Lower lobe of right lung (tissue), 2 donors: ENCODE measurements around the gene TBCEL. TPM values are rescaled to one million over a fixed set of nuclear protein-coding genes. Genes with fewer than 3 reads are reported as not detected.

Source experiments
- ATAC-seq, 2 donors: fragments of 200-7000 bp; cut with Tn5 transposase; one replicate each; pipeline ENCODE4 v1.9.1; 2020 to 2022; ENCODE audit warnings: mild to moderate bottlenecking in 2 of 2, moderate library complexity in 2 of 2
- DNase-seq: peaks from one replicate; pipeline ENCODE4 v3.0.0-alpha.2; 2020
- H3K27ac ChIP-seq: fragments of 200-600 bp; one replicate; pipeline ENCODE4 v1.8.0; 2022
- H3K27me3 ChIP-seq: fragments of 200-600 bp; one replicate; pipeline ENCODE4 v1.8.0; 2022; ENCODE audit warnings: low read depth
- H3K36me3 ChIP-seq: fragments of 200-600 bp; one replicate; pipeline ENCODE4 v1.8.0; 2022; ENCODE audit warnings: mild to moderate bottlenecking
- H3K4me1 ChIP-seq: fragments of 200-600 bp; one replicate; pipeline ENCODE4 v1.8.0; 2022
- H3K4me3 ChIP-seq: fragments of 200-600 bp; one replicate; pipeline ENCODE4 v1.8.0; 2022; ENCODE audit warnings: mild to moderate bottlenecking
- H3K9me3 ChIP-seq: fragments of 200-600 bp; one replicate; pipeline ENCODE4 v1.8.0; 2022
- intact Hi-C: fragments of 100-400 bp; cut with DNase I; formaldehyde crosslinking; loops from one replicate; pipeline ENCODE4 v1.11.0; 2022
- total RNA-seq: library from RNA; stranded (reverse); fragmentation: NEBNext Ultra II Directional; extraction: Animal tissue kit (Norgen Biotek cat#: 25700); gene quantifications from one replicate; pipeline ENCODE4 v1.2.1, GENCODE V29; 2021
- TF ChIP-seq, protein P1 (sequence below): fragments of 200-600 bp; IDR thresholded peaks from one replicate; pipeline ENCODE4 v1.8.0; 2022; ENCODE audit warnings: antibody characterized with exemption, mild to moderate bottlenecking
- donor health status: DM: no; HTN: yes; CAD: no; lungs with severe emphysema.

Gene TBCEL
- total RNA-seq, 1 donor from 2014 or later, result 38.7 TPM

DNA sequence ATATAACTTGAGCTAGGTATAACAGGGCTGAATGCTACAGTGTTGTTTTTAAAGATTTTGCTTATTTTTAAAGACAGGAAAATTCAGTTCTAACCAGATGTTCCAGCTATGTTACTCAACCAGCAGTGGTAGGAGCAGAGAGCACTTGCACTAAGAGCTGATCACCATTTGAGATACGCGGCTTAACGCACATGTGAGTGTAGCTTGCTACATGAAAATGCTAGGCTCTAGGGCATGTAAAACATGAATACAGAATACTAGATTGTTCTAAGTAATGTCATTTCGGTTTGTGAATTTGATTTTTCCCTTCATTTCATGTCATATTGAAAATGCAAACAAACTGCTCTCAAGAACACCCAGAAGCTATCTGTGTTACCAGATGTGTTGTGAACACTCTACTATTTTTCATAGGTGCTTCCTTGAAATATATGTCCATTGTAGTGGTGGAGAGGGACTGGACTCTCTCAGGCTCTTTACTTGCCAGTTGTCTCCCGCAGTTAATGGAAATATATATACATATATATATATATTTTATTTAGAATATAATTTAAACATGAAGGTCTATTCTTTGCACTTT, 66.3 kb downstream of the TBCEL start:
- DNase-seq (no peak), ATAC-seq (no peak)
- intact Hi-C loops, result no loop called here

DNA sequence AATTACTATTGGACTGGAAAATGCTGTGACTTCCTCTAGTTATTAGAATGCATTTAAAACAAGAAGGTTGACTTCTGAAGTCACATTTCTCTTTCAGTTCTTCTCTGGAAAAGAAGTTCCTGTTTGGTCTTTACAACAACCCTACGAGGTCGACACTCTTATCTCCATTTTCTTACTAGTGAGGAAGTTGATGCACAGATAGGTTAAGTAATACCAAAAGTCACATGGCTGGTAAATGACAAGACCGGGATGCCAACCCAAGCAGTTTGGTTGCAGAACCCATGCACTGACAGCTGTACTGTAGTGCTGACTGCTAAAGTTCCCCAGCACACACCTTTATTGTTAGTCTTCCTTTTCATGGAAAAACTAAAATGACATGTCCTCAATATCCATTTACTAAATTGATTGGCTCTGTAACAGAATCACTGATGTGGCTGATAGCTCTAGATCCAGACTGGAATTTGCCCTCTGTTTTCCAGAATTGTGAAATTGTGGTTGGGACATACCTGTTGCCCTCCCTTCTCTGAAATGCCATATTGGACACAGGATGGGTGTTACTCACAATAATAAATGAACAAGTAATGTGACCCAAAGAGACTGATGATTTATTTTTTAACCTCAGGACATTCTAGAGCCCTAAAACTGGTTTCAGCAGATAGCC, 67.7 kb downstream of the TBCEL start:
- Histone ChIP-seq H3K9me3 (no peaks in the 10 kb centered on the region), H3K4me1 (no peaks in the 10 kb centered on the region), H3K36me3 (peaks cover 17% of the 10 kb centered on the region), H3K4me3 (no peak overlapping the region), H3K27ac (no peak overlapping the region), H3K27me3 (no peaks in the 10 kb centered on the region)
- TF ChIP-seq, protein P1, sequence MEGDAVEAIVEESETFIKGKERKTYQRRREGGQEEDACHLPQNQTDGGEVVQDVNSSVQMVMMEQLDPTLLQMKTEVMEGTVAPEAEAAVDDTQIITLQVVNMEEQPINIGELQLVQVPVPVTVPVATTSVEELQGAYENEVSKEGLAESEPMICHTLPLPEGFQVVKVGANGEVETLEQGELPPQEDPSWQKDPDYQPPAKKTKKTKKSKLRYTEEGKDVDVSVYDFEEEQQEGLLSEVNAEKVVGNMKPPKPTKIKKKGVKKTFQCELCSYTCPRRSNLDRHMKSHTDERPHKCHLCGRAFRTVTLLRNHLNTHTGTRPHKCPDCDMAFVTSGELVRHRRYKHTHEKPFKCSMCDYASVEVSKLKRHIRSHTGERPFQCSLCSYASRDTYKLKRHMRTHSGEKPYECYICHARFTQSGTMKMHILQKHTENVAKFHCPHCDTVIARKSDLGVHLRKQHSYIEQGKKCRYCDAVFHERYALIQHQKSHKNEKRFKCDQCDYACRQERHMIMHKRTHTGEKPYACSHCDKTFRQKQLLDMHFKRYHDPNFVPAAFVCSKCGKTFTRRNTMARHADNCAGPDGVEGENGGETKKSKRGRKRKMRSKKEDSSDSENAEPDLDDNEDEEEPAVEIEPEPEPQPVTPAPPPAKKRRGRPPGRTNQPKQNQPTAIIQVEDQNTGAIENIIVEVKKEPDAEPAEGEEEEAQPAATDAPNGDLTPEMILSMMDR, result no peak
- DNase-seq, result no peak
- peak; percentile 59 to 70 for ATAC-seq
- intact Hi-C loops, result no loop called here

More for the DNA sequence above, 66.3 kb downstream of the TBCEL start:
- Histone ChIP-seq H3K4me3 (no peak overlapping the region), H3K4me1 (no peaks in the 10 kb centered on the region), H3K27ac (no peak overlapping the region), H3K36me3 (peaks cover 22% of the 10 kb centered on the region), H3K9me3 (no peaks in the 10 kb centered on the region), H3K27me3 (no peaks in the 10 kb centered on the region)
- TF ChIP-seq, protein P1, result no peak

DNA sequence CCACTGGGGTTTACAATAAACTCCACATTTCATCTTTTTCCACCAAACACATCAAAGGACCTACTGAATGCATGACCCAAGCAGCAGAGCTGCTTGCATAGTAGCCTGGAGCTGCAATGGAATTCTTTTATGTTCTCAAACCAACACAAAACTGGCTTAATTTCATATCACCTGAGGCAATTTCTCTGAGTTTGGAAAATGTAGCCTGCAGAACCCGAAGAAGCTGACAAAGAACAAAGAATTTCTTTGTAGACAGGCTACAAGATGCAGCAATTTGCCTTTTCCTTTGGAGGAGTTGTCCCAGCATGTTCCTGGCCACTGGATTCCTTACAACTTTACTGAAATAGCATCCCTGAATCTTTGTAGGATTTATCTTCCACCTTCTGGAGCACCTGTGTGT, 71.7 kb downstream of the TBCEL start:
- no peak for ATAC-seq
- TF ChIP-seq, protein P1, result no peak

DNA sequence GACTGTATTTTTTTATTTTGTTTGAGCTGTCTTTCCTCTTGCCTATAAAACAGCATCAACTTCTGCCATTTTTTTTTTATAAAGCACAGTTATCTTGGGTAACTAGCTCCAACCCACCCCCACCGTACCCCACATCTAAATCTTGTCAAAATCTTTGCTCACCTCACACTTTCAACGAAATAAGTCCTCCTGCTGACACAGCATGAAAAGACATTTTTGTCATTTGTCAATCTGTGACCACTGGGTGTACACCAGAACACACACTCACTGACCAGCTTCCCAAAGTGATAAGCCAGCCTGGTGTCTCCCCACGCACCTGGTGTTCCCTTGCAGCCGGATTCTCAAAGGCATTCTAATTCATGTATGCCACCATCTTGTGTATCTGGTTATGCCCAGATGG, 75.5 kb downstream of the TBCEL start:
- TF ChIP-seq, protein P1, result no peak
- no peak for DNase-seq
- intact Hi-C loops, result no loop called here

More for the DNA sequence above, 71.7 kb downstream of the TBCEL start:
- Histone ChIP-seq H3K4me1 (no peaks in the 10 kb centered on the region), H3K9me3 (no peaks in the 10 kb centered on the region), H3K36me3 (no peaks in the 10 kb centered on the region), H3K4me3 (no peak overlapping the region), H3K27me3 (no peaks in the 10 kb centered on the region), H3K27ac (no peak overlapping the region)
- no peak for DNase-seq
- intact Hi-C loops, result no loop called here

DNA sequence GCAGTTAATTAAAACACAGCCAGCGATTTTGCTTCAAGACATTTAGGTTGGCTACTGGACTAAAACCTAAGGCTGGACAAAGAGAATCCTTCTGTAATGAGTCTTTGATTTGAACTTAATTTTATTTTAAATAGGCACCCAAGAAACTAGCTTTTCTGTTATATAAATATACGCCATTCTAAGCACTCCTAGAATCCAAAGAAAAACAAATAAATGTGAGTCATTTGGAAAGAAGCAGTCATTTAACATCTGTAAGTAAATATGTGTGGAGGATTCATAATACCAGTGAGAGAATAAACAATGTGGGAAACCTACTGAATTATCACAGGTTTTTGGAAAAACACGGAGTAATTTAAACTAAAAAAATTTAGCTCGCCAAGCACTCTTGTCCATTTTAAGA, 76.0 kb downstream of the TBCEL start:
- ATAC-seq, result no peak
- TF ChIP-seq, protein P1, result no peak
- intact Hi-C loops, result no loop called here

More for the DNA sequence above, 75.5 kb downstream of the TBCEL start:
- Histone ChIP-seq H3K36me3 (no peaks in the 10 kb centered on the region), H3K9me3 (no peaks in the 10 kb centered on the region), H3K27ac (no peak overlapping the region), H3K4me1 (no peaks in the 10 kb centered on the region), H3K27me3 (no peaks in the 10 kb centered on the region), H3K4me3 (no peak overlapping the region)
- no peak for ATAC-seq

More for the DNA sequence above, 76.0 kb downstream of the TBCEL start:
- no peak overlapping the region for H3K4me3 ChIP-seq
- no peaks in the 10 kb centered on the region for H3K9me3 ChIP-seq
- H3K4me1 ChIP-seq, result peaks cover 4% of the 10 kb centered on the region
- DNase-seq, result no peak
- no peaks in the 10 kb centered on the region for H3K27me3 ChIP-seq
- H3K36me3 ChIP-seq, result no peaks in the 10 kb centered on the region
- no peak overlapping the region for H3K27ac ChIP-seq
